BLaER1 treated with 17β-estradiol and CSF1 and Interleukin-3, amounts not matched to agents 10 nM and 100 nM (cell line): ENCODE data around the gene YAP1.
A peak's percentile ranks its signal among the peaks of the same experiment; 100 is the strongest.

ENCODE experiments used
- H3K27ac ChIP-seq, 11 experiments: shearing (Covaris generic); formaldehyde crosslinking; 2 replicates each; pipeline ENCODE4 v1.8.1; 2022
- H3K27me3 ChIP-seq, 11 experiments: shearing (Covaris generic); formaldehyde crosslinking; 2 replicates each; pipeline ENCODE4 v1.8.1; 2022
- H3K36me3 ChIP-seq, 11 experiments: shearing (Covaris generic); formaldehyde crosslinking; 2 replicates each; pipeline ENCODE4 v1.8.1; 2022
- H3K4me1 ChIP-seq, 10 experiments: shearing (Covaris generic); formaldehyde crosslinking; 2 replicates each; pipeline ENCODE4 v1.8.1; 2022
- H3K4me2 ChIP-seq, 11 experiments: shearing (Covaris generic); formaldehyde crosslinking; 2 replicates each; pipeline ENCODE4 v1.8.1; 2022
- H3K4me3 ChIP-seq, 10 experiments: shearing (Covaris generic); formaldehyde crosslinking; 2 replicates each; pipeline ENCODE4 v1.8.1; 2022
- H3K9ac ChIP-seq, 11 experiments: shearing (Covaris generic); formaldehyde crosslinking; 2 replicates each; pipeline ENCODE4 v1.8.1; 2022
- H3K9me3 ChIP-seq, 11 experiments: shearing (Covaris generic); formaldehyde crosslinking; replicated peaks in 1 of 11; 2 replicates each; pipeline ENCODE4 v1.8.1; 2022
- H4K20me1 ChIP-seq, 11 experiments: shearing (Covaris generic); formaldehyde crosslinking; 2 replicates each; pipeline ENCODE4 v1.8.1; 2022
- Cebpa-rat ChIP-seq, 11 experiments: shearing (Covaris generic); IDR thresholded peaks; 2 replicates each; pipeline ENCODE4 v1.8.1; 2022

YAP1 gene

GRCh38 chr11:102177974-102178631 lies 67.9 kb downstream of the YAP1 start:
- Histone ChIP-seq H3K4me1 (peaks cover 0 to 28% (median 10%) of the 10 kb centered on the region in 10 experiments; a peak in 10 of 20 replicates), H3K4me3 (no peak overlapping the region), H3K9me3 (peaks cover 0 to 7% (median 0%) of the 10 kb centered on the region in 11 experiments; a peak in 1 of 22 replicates), H4K20me1 (no peaks in the 10 kb centered on the region), H3K4me2 (peak overlapping the region in 7 of 11 experiments; percentile 20 to 64 (median 52); a peak in 12 of 22 replicates), H3K9ac (peak overlapping the region in 1 of 11 experiments; percentile 15; a peak in 1 of 22 replicates), H3K27me3 (no peaks in the 10 kb centered on the region), H3K27ac (peak overlapping the region in 7 of 11 experiments; percentile 6 to 70 (median 49); a peak in 11 of 22 replicates), H3K36me3 (peaks cover 0 to 10% (median 4%) of the 10 kb centered on the region in 11 experiments; a peak in 5 of 22 replicates)
- peak in 2 of 11 experiments; percentile 18 to 48; a peak in 2 of 22 replicates for TF ChIP-seq Cebpa-rat (IDR thresholded peaks at IDR 0.05)

GRCh38 chr11:102179371-102179770 lies 69.1 kb downstream of the YAP1 start:
- no peak overlapping the region for H3K4me3 ChIP-seq
- peaks cover 0 to 28% (median 10%) of the 10 kb centered on the region in 10 experiments; a peak in 13 of 20 replicates for H3K4me1 ChIP-seq
- no peaks in the 10 kb centered on the region for H3K27me3 ChIP-seq
- peak overlapping the region in 2 of 11 experiments; percentile 66 to 70; a peak in 4 of 22 replicates for H3K27ac ChIP-seq
- no peak overlapping the region for H3K9ac ChIP-seq
- peaks cover 0 to 7% (median 0%) of the 10 kb centered on the region in 11 experiments; a peak in 1 of 22 replicates for H3K9me3 ChIP-seq
- 0 out of 22 replicates have a peak overlapping the region, but pooled peaks of 3 of the 11 experiments have one; percentile 11 to 57 (median 19) for H3K4me2 ChIP-seq
- TF ChIP-seq Cebpa-rat (IDR thresholded peaks at IDR 0.05) = no peak
- H4K20me1 ChIP-seq = no peaks in the 10 kb centered on the region
- H3K36me3 ChIP-seq = peaks cover 0 to 6% (median 3%) of the 10 kb centered on the region in 11 experiments; a peak in 5 of 22 replicates

- Histone ChIP-seq H3K4me1 (peaks cover 0 to 12% (median under 1%) of the 10 kb centered on the region in 10 experiments; a peak in 5 of 20 replicates), H3K9ac (no peak overlapping the region), H3K4me2 (peak overlapping the region in 2 of 11 experiments; percentile 11 to 24; a peak in 2 of 22 replicates), H3K27me3 (no peaks in the 10 kb centered on the region), H3K9me3 (peaks cover 0 to 5% (median 0%) of the 10 kb centered on the region in 11 experiments; a peak in 1 of 22 replicates), H3K27ac (no peak overlapping the region), H3K4me3 (no peak overlapping the region), H3K36me3 (no peaks in the 10 kb centered on the region), H4K20me1 (no peaks in the 10 kb centered on the region)
- no peak for TF ChIP-seq Cebpa-rat (IDR thresholded peaks at IDR 0.05)
Observed at GRCh38 chr11:102184269-102184987, 74.2 kb downstream of the YAP1 start.

- Histone ChIP-seq H3K4me2 (no peak overlapping the region), H3K27ac (no peak overlapping the region), H3K36me3 (no peaks in the 10 kb centered on the region), H3K9me3 (no peaks in the 10 kb centered on the region), H3K4me3 (no peak overlapping the region), H4K20me1 (no peaks in the 10 kb centered on the region), H3K9ac (no peak overlapping the region), H3K27me3 (no peaks in the 10 kb centered on the region), H3K4me1 (peaks cover 0 to 12% (median 0%) of the 10 kb centered on the region in 10 experiments; a peak in 3 of 20 replicates)
- TF ChIP-seq Cebpa-rat (IDR thresholded peaks at IDR 0.05) = no peak
Observed at GRCh38 chr11:102186551-102187191, 76.4 kb downstream of the YAP1 start.

GRCh38 chr11:102187416-102188151 lies 77.3 kb downstream of the YAP1 start:
- no peaks in the 10 kb centered on the region for H3K27me3 ChIP-seq
- no peaks in the 10 kb centered on the region for H3K9me3 ChIP-seq
- no peaks in the 10 kb centered on the region for H4K20me1 ChIP-seq
- H3K4me3 ChIP-seq = no peak overlapping the region
- no peak overlapping the region for H3K27ac ChIP-seq
- H3K4me1 ChIP-seq = peaks cover 0 to 12% (median 0%) of the 10 kb centered on the region in 10 experiments; a peak in 3 of 20 replicates
- H3K9ac ChIP-seq = no peak overlapping the region
- no peaks in the 10 kb centered on the region for H3K36me3 ChIP-seq
- TF ChIP-seq Cebpa-rat (IDR thresholded peaks at IDR 0.05) = no peak
- no peak overlapping the region for H3K4me2 ChIP-seq

GRCh38 chr11:102188488-102188887 lies 78.2 kb downstream of the YAP1 start:
- no peak overlapping the region for H3K4me3 ChIP-seq
- no peaks in the 10 kb centered on the region for H4K20me1 ChIP-seq
- no peak overlapping the region for H3K4me2 ChIP-seq
- no peaks in the 10 kb centered on the region for H3K27me3 ChIP-seq
- no peak overlapping the region for H3K27ac ChIP-seq
- H3K9me3 ChIP-seq = no peaks in the 10 kb centered on the region
- H3K9ac ChIP-seq = no peak overlapping the region
- no peak for TF ChIP-seq Cebpa-rat (IDR thresholded peaks at IDR 0.05)
- H3K4me1 ChIP-seq = peaks cover 0 to 12% (median 0%) of the 10 kb centered on the region in 10 experiments; a peak in 3 of 20 replicates
- no peaks in the 10 kb centered on the region for H3K36me3 ChIP-seq

- Histone ChIP-seq H3K4me1 (0 out of 20 replicates have a peak, but pooled peaks cover 0 to 6% (median 0%) of the 10 kb centered on the region in 10 experiments), H3K4me3 (no peak overlapping the region), H3K27ac (no peak overlapping the region), H3K36me3 (0 out of 22 replicates have a peak, but pooled peaks cover 0 to 3% (median 0%) of the 10 kb centered on the region in 11 experiments), H3K4me2 (no peak overlapping the region), H3K9me3 (peaks cover 0 to 17% (median 7%) of the 10 kb centered on the region in 11 experiments; a peak in 12 of 22 replicates), H4K20me1 (no peaks in the 10 kb centered on the region), H3K9ac (no peak overlapping the region), H3K27me3 (no peaks in the 10 kb centered on the region)
- no peak for TF ChIP-seq Cebpa-rat (IDR thresholded peaks at IDR 0.05)
Observed at GRCh38 chr11:102191832-102192231, 81.6 kb downstream of the YAP1 start.
